ENCODE results near the gene RXRB.

GRCh38 chr6:33207552-33208090 lies 7.2 kb upstream of the RXRB start:
- TF ChIP-seq CTCF (IDR thresholded peaks at IDR 0.05; ENCODE audit: low read depth, low read length) (no peak), EZH2phosphoT487 (IDR thresholded peaks at IDR 0.05; ENCODE audit: low read depth) (no peak)
